Endometrial microvascular endothelial cells (primary cell): Measurements from ENCODE around the gene RBM20. TPM values are rescaled to one million over a fixed set of nuclear protein-coding genes. Genes with fewer than 3 reads are reported as not detected.

Experiments used
- in situ Hi-C: cut with HindIII; loops from 2 replicates; pipeline ENCODE4 v1.10.0; 2017; ENCODE audit warnings: low sequenced_read_pairs, low pct_unique_long_range_greater_than_20kb; ENCODE audit errors: inconsistent ontology term
- total RNA-seq: library from RNA; depleted of rRNA; stranded (reverse); fragments of >200 nt; gene quantifications from one replicate; pipeline ENCODE4 v1.2.3, GENCODE V29; 2015; ENCODE audit errors: inconsistent ontology term

Gene RBM20
- total RNA-seq, 1 donor from 2014 or later: 0.19 TPM

GRCh38 chr10:110746969-110747608 lies 103.0 kb downstream of the RBM20 start:
- in situ Hi-C loops: loop anchor here (25.0 kb wide), 1 partner anchor 115 kb away; the partner anchor contains the start of gene PDCD4

DNA sequence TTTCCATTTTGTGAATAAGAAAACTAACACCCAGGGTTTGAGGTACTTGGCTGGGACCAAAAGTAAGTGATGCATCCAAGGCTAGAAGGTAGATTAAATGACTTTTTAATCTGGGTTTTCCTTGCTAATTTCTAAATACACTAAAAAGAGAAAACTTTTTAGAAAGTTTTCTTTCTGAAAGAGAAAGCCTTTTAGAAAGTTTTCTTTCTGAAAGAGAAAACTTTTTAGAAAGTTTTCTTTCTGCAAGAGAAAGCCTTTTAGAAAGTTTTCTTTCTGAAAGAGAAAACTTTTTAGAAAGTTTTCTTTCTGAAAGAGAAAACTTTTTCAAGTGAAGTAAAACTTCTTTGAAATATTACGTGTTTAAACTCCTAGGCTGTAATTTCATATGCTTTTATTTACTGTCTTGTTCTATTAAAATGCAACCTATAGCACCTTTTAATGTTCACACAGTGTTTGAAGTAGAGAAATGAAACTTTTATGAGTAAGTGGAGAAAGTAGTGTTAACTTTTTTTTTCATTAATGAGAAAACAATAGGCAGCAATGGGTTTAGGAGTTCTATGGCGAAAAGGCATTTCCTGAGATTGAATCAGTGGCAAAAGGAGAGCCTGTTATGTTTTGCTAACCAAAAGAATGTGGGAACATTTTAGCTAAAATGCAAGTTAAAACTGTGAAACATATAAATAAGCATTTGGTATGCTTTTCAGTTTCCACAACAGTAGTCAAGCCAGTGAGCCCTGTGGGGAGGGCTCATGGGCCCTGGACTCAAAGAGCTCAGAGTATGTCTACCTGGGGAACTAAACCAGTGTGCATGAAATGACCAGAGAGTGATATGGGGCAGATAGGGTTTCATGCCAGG lies 103.7 kb downstream of the RBM20 start:
- in situ Hi-C loops: loop anchor here (25.0 kb wide), 1 partner anchor 114 kb away; the partner anchor contains the start of gene PDCD4

GRCh38 chr10:110748970-110749369 lies 104.8 kb downstream of the RBM20 start:
- in situ Hi-C loops: loop anchor here (25.0 kb wide), 1 partner anchor 113 kb away; the partner anchor contains the start of gene PDCD4

GRCh38 chr10:110750931-110751330 lies 106.8 kb downstream of the RBM20 start:
- in situ Hi-C loops: no loop called here

DNA sequence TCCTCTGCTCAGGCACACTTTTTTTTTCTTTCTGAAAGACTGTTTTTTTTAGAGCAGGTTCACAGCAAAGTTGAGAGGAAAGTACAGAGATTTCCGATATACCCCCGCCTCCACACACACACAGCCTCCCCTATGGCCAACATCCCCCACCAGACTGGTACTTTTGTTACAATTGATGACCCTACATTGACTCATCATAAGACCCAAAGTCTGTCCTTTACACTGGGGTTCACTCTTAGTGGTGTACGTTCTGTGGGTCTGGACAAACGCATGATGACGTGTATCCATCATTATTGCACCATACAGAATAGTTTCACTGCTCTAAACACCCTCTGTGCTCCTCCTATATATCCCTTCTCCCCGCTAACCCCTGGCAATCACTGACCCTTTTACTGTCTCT lies 107.7 kb downstream of the RBM20 start:
- in situ Hi-C loops: no loop called here

GRCh38 chr10:110753462-110753861 lies 109.3 kb downstream of the RBM20 start:
- in situ Hi-C loops: no loop called here

GRCh38 chr10:110754375-110755105 lies 110.4 kb downstream of the RBM20 start:
- in situ Hi-C loops: no loop called here

DNA sequence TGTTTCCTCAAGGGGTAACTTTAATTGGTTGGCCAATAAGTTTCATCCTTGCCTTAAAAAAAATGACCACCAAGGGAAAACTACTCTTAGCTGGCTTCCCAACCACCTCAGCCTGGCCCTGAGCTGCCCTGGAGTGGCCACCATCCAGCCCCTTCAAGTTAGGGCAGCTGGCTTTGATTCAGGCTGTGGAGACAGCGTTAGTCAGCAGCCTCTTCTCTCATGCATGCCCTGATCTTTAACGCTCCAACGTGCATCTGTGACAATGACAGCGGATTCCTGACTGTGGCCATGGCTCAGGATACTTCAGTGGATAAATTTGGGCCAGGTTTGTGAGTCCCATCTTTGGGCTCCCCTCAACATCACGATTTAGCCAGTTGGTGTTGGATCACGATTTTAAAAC lies 111.6 kb downstream of the RBM20 start:
- in situ Hi-C loops: no loop called here

GRCh38 chr10:110756876-110757275 lies 112.7 kb downstream of the RBM20 start:
- in situ Hi-C loops: no loop called here

DNA sequence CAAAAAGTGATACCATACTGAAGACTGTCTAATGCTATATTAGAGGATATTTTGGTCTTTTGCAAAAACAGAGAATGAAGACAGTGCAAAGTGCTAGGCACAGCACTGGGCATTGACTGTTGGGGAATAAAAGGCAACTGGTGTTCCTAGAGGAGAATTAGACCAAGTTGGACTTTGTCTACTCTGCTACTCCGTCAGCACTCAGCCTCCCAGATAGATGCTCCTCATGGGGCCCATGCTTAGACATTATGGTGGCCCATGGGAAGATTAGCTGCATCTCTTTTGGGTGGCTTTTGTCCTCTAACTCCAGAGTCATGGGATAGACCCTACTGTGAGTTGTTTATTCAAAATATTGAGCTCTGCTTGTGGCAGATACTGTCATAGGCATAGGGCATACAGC lies 113.5 kb downstream of the RBM20 start:
- in situ Hi-C loops: no loop called here

DNA sequence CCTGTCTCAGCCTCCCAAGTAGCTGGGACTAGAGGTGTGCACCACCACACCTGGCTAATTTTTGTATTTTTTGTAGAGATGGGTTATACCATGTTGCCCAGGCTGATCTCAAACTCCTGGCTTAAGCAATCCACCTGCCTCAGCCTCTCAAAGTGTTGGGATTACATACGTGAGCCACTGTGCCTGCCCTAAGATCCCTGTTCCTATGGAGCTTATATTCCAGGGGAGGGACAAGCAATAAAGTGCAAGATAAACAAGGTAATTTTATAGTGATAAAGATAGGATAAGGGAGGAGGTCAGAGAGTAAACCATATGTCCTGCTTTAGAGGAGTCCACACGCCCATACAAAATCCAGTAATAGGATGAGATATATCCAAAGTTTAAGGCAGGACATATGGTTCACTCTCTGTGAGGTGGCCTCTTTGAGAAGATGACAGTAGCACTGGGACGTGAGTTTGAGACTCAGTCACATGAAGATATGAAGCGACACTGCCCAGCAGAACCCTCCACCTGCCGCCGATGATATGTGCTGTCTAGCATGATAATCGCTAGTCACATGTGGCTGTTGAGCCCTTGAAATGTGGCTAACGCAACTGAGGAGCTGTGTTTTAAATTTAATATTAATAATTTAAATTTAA lies 114.1 kb downstream of the RBM20 start:
- in situ Hi-C loops: no loop called here

- in situ Hi-C loops: no loop called here
These were observed 114.8 kb downstream of the RBM20 start for GRCh38 chr10:110758898-110759297.

DNA sequence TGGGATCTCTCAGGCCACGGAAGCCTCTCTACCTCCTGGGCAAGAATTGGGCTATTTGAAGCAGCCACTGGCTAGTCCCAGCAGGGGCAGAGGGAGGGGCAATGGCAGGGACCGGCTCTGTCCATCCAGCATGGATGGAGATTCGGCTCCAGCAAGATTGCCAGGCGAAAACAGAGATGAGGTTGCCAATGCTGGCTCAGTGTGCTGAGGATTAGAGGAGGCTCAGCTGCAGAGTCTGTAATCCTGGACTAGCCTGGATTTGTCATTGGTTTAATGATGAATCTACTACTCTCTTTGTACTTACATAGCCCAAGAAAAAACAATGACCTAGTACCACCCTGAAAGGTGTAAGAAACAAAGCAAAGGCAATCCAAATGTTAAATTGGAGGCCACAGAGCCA lies 115.4 kb downstream of the RBM20 start:
- in situ Hi-C loops: no loop called here

- in situ Hi-C loops: no loop called here
These were observed 118.1 kb downstream of the RBM20 start for GRCh38 chr10:110762109-110762848.

DNA sequence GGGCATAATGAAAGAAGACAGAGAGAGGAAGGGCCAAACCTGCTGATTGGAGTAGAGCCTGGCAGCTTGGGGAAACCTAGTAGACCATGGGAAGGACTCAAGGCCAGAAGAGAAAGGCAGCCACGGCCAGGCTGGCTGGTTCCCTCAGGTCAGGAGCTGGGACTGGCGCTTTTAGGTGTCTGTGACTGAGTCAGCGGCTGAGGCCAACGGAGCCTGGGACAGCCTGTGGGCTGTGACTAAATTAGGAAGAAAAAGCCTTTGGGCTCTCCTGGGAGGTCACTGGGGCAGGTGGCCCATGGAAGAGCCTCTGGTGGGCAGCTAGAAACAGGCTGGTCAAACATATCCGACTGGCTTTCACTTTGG lies 118.7 kb downstream of the RBM20 start:
- in situ Hi-C loops: no loop called here

GRCh38 chr10:110764378-110764777 lies 120.2 kb downstream of the RBM20 start:
- in situ Hi-C loops: no loop called here

DNA sequence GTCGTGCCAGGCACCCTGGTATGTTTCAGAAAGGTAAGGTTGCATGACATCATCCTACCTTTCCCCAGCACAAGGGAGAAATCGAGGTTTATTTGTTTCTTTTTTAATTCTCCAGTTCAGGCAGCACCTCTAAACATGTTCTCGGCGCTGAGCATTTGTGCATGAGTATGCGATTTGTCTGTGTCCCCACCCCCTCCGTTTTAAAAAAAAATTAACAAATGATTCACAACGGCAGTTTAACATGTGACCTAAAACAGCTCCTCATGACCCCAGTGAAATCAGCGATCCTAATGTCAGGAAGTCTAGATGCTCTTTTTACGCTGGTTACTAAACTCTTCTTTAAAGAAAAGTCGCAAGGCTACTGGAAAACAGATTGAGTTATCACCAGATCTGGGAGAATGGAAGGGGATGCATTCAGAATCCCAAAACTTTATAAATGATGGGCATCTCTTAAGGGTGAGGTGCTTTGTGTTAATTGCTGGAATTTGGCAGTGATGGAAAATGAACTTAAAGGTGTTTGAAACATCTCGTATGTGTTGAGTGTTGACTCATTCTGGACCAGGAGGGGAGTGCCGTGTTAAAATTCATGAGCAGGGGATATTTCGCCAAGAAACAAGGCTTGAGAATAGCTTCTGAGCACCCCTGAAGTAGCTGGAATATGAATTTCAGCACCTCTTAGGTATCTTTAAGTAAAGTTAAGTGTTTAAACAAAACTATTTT lies 120.8 kb downstream of the RBM20 start:
- in situ Hi-C loops: no loop called here
